ENCODE data around the gene ZEB1. TPM values are rescaled to one million over a fixed set of nuclear protein-coding genes. Genes with fewer than 3 reads are reported as not detected.

ZEB1 gene
- total and polyA plus RNA-seq, 8 donors = 29.9 to 40.8 (median 34.4) TPM

DNA sequence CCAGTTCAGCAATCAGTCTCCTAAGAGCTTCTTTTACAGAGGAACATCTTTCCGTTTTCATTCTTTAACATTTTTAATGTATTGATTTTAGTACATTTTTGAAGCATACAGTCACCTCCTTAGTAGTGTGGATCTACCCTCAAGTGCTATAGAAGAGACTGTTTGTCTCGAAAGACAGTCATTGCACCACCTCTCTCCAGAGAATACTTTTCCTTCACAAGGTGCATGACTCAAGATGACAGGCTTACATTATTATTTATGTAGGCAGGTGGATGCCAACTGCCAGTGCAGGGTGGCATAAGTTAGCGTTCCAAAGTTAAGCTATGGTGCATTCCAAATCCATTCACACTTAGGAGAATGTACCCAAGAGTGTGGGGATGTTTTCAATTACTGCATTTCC lies 71.8 kb downstream of the ZEB1 start:
- Histone ChIP-seq H3K4me1 (no peaks in the 10 kb centered on the region), H3K27me3 (no peaks in the 10 kb centered on the region), H3K4me3 (no peak overlapping the region), H3K9me3 (no peaks in the 10 kb centered on the region), H3K27ac (no peak overlapping the region), H3K36me3 (no peaks in the 10 kb centered on the region)
- TF ChIP-seq, protein P1, sequence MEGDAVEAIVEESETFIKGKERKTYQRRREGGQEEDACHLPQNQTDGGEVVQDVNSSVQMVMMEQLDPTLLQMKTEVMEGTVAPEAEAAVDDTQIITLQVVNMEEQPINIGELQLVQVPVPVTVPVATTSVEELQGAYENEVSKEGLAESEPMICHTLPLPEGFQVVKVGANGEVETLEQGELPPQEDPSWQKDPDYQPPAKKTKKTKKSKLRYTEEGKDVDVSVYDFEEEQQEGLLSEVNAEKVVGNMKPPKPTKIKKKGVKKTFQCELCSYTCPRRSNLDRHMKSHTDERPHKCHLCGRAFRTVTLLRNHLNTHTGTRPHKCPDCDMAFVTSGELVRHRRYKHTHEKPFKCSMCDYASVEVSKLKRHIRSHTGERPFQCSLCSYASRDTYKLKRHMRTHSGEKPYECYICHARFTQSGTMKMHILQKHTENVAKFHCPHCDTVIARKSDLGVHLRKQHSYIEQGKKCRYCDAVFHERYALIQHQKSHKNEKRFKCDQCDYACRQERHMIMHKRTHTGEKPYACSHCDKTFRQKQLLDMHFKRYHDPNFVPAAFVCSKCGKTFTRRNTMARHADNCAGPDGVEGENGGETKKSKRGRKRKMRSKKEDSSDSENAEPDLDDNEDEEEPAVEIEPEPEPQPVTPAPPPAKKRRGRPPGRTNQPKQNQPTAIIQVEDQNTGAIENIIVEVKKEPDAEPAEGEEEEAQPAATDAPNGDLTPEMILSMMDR (IDR thresholded peaks at IDR 0.05) = no peak
- ATAC-seq = no peak
- intact Hi-C loops (cut with DNase I) = no loop called here
- no peak for DNase-seq

DNA sequence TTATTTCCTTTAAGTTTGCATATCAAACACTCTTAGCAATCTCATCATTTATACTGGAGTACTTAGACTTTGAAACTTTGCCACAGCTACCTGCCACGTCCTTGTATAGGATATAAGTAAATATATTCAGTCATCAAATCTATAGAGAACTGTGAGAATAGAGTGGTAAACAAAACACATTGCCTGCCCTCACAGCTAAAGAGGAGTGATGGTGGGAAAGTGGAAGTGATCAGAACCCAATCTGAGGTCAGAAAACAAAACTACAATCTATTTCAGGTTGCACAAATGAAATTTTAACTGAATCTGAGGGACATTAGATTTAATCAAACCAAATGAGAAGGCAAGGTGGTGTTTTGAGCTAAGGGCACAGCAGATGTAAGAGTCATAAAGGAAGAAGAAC lies 74.8 kb downstream of the ZEB1 start:
- H3K36me3 ChIP-seq = no peaks in the 10 kb centered on the region
- no peak for DNase-seq
- no peaks in the 10 kb centered on the region for H3K9me3 ChIP-seq
- TF ChIP-seq, protein P1 (IDR thresholded peaks at IDR 0.05) = no peak
- H3K4me1 ChIP-seq = no peaks in the 10 kb centered on the region
- no peaks in the 10 kb centered on the region for H3K27me3 ChIP-seq
- no peak for ATAC-seq
- H3K4me3 ChIP-seq = no peak overlapping the region
- no peak overlapping the region for H3K27ac ChIP-seq
- intact Hi-C loops (cut with DNase I) = no loop called here

DNA sequence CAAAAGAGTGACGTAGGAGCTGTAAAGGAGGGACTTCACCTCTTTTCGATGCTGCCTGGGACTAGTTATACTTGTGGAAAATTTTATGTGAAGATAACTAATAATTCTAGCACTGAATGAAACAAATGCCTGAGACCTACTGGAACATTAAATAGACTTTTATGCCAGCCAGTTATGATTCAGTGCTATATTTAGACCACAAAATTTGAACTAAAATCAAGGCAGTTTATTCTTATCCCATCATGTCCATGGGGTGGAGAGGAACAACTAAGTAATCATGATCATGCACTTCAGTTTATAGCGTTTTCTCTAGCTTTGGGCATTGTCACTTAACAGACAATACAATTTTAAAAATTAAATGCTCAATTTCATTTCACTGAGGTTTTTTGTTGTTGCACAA lies 76.7 kb downstream of the ZEB1 start:
- no peak overlapping the region for H3K27ac ChIP-seq
- H3K27me3 ChIP-seq = no peaks in the 10 kb centered on the region
- ATAC-seq = no peak

DNA sequence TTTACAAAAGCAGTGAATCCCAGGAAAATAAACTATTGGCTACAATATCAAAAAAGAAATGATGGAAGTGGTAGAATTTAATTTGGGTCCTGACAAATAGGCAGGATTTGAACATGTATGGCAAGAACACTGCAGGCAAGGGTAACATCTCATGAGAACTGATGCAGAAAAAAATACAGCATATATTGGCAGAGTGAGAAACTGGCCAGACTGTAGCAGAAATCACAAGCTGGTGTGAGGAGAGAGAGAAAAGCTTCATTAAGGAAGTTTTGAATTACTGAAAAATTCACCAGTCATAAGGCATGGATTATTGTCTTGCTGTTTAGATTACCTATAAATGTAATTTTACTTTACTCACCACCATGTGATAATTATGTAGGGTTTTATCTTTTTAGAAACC lies 77.4 kb downstream of the ZEB1 start:
- Histone ChIP-seq H3K36me3 (no peaks in the 10 kb centered on the region), H3K4me3 (no peak overlapping the region), H3K4me1 (no peaks in the 10 kb centered on the region), H3K27me3 (no peaks in the 10 kb centered on the region), H3K9me3 (no peaks in the 10 kb centered on the region), H3K27ac (no peak overlapping the region)
- DNase-seq = no peak
- intact Hi-C loops (cut with DNase I) = no loop called here
- TF ChIP-seq, protein P1 (IDR thresholded peaks at IDR 0.05) = no peak
- no peak for ATAC-seq

More for the DNA sequence above, 76.7 kb downstream of the ZEB1 start:
- Histone ChIP-seq H3K9me3 (no peaks in the 10 kb centered on the region), H3K4me3 (no peak overlapping the region), H3K36me3 (no peaks in the 10 kb centered on the region), H3K4me1 (no peaks in the 10 kb centered on the region)
- intact Hi-C loops (cut with DNase I) = no loop called here
- TF ChIP-seq, protein P1 (IDR thresholded peaks at IDR 0.05) = no peak
- DNase-seq = no peak

DNA sequence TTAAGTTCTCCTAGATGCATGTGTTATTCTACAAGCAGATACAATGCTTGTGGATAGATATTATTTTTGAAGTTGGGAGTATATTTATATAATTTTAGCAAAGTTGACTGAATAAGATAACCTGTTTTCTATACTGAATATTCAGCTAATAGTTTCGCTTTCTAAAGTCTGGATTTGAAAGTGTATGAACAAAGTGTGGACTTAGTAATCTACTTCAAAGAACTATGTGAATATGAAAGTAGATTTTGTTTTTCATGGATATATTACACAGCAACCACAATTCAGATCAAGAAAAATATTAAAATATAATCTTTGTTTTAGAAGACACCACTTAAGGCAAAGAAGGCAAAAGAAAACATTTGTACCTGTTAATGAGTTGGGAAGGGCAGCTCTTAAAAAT lies 78.8 kb downstream of the ZEB1 start:
- no peak for ATAC-seq

More for the DNA sequence above, 78.8 kb downstream of the ZEB1 start:
- TF ChIP-seq, protein P1 (IDR thresholded peaks at IDR 0.05) = no peak
- DNase-seq = no peak
- Histone ChIP-seq H3K9me3 (no peaks in the 10 kb centered on the region), H3K36me3 (no peaks in the 10 kb centered on the region), H3K27ac (no peak overlapping the region), H3K27me3 (no peaks in the 10 kb centered on the region), H3K4me1 (peaks cover 0 to 3% of the 10 kb centered on the region in 2 donors), H3K4me3 (no peak overlapping the region)
- intact Hi-C loops (cut with DNase I) = no loop called here

All from left lung (tissue), 10 donors.